K562 (cell line): Measurements from ENCODE around the gene PCSK6. TPM values are rescaled to one million over a fixed set of nuclear protein-coding genes. Genes with fewer than 3 reads are reported as not detected.

Experiments
- ATAC-seq: fragments of 200-7000 bp; cut with Tn5 transposase; 3 replicates; pipeline ENCODE4 v1.9.1; 2020; ENCODE audit warnings: moderate library complexity
- BruUV-seq: library from RNA; stranded (reverse); fragments of 400-500 nt; replicated peaks from 2 replicates; lab custom pipeline; 2021; lab: Mats Ljungman, UMichigan
- CTCF ChIA-PET: fragments of 300-600 bp; formaldehyde crosslinking; extraction: SDS; loops from one replicate; lab custom pipeline; 2021; ENCODE audit warnings: low intra/inter-chr PET ratio; lab: Yijun Ruan, JAX
- POLR2A ChIA-PET: fragments of 300-600, 350-650 bp; sonication (Branson Sonifier 250); formaldehyde crosslinking; extraction: SDS; loops from one replicate; lab custom pipeline; 2021; ENCODE audit warnings: antibody characterized with exemption, inconsistent platforms; lab: Yijun Ruan, JAX
- DNase-seq, 4 experiments: peaks; one replicate each; pipeline versions ENCODE4 v3.0.0 to v3.0.0-alpha.2; 2011 to 2018; ENCODE audit warnings: low spot score in 3 of 4, mixed read lengths in 3 of 4; ENCODE audit errors: extremely low read depth in 1 of 4
- FAIRE-seq: peaks from 2 replicates; lab custom pipeline; 2011; peaks lifted over from hg19 to GRCh38; lab: Jason Lieb, UNC
- H2AFZ ChIP-seq: 2 replicates; pipeline ENCODE4 v1.6.0; 2011; ENCODE audit warnings: low read depth, low read length, control low read depth, inconsistent platforms
- H3K27ac ChIP-seq: fragments of 200-600 bp; 3 replicates; pipeline ENCODE4 v1.8.0; 2011; ENCODE audit warnings: low read depth, mild to moderate bottlenecking, control low read depth, inconsistent platforms, low read length, moderate library complexity, mixed read lengths; ENCODE audit errors: extremely low read depth
- H3K27me3 ChIP-seq, 2 experiments: fragments of 300-600 bp in 1 of 2; 2 replicates in 1 of 2; 3 replicates in 1 of 2; pipeline versions ENCODE4 v1.6.0 to v1.8.0; 2011; ENCODE audit warnings: inconsistent platforms in 2 of 2, low read length in 2 of 2, mild to moderate bottlenecking in 1 of 2, mixed read lengths in 1 of 2, moderate library complexity in 1 of 2; ENCODE audit not compliant: control insufficient read depth in 2 of 2, insufficient read depth in 2 of 2
- H3K36me3 ChIP-seq: fragments of 300-600 bp; 3 replicates; pipeline ENCODE4 v1.8.0; 2011; ENCODE audit warnings: mild to moderate bottlenecking, low read length, inconsistent platforms; ENCODE audit not compliant: control insufficient read depth, insufficient read depth
- H3K4me1 ChIP-seq, 2 experiments: fragments of 200-600 bp in 1 of 2; replicated peaks in 1 of 2; 2 replicates in 1 of 2; 3 replicates in 1 of 2; pipeline versions ENCODE4 v1.5.1 to v1.8.0; 2011; ENCODE audit warnings: inconsistent platforms in 2 of 2, low read length in 2 of 2, mild to moderate bottlenecking in 1 of 2, mixed read lengths in 1 of 2, moderate library complexity in 1 of 2; ENCODE audit not compliant: control insufficient read depth in 2 of 2, insufficient read depth in 2 of 2
- H3K4me2 ChIP-seq: 2 replicates; pipeline ENCODE4 v1.6.1; 2011; ENCODE audit warnings: low read length, control low read depth, inconsistent platforms, mixed read lengths; ENCODE audit not compliant: insufficient read depth
- H3K4me3 ChIP-seq: fragments of 200-600 bp; sonication (generic), shearing (Covaris generic); 2 replicates; pipeline ENCODE4 v1.5.1; 2016; ENCODE audit warnings: control low read depth, inconsistent platforms
- H3K79me2 ChIP-seq: fragments of 200-600 bp; 3 replicates; pipeline ENCODE4 v1.8.0; 2011; ENCODE audit warnings: low read length, inconsistent platforms; ENCODE audit not compliant: control insufficient read depth, insufficient read depth
- H3K9ac ChIP-seq, 2 experiments: 2 replicates each; pipeline versions ENCODE4 v1.6.0 to v1.6.1; 2011; ENCODE audit warnings: low read depth in 2 of 2, low read length in 2 of 2, control low read depth in 1 of 2, inconsistent platforms in 1 of 2, mild to moderate bottlenecking in 1 of 2, mixed read lengths in 1 of 2; ENCODE audit not compliant: insufficient read depth in 1 of 2
- H3K9me1 ChIP-seq: one replicate; pipeline ENCODE4 v1.6.0; 2011; ENCODE audit warnings: inconsistent platforms, mild to moderate bottlenecking, low read length, moderate library complexity; ENCODE audit not compliant: control insufficient read depth, insufficient read depth
- H3K9me3 ChIP-seq: replicated peaks from 2 replicates; pipeline ENCODE4 v1.5.1; 2011; ENCODE audit warnings: low read depth, low read length, inconsistent platforms; ENCODE audit not compliant: control insufficient read depth, insufficient read depth
- H4K20me1 ChIP-seq: replicated peaks from 2 replicates; pipeline ENCODE4 v1.6.1; 2011; ENCODE audit warnings: low read length, inconsistent platforms, mixed read lengths; ENCODE audit not compliant: control insufficient read depth, insufficient read depth
- ARHGAP35 ChIP-seq: fragments of 450-650 bp; IDR thresholded peaks from 2 replicates; pipeline ENCODE4 v1.6.1; 2018; ENCODE audit not compliant: partially characterized antibody
- BCLAF1 ChIP-seq, 2 experiments: fragments of 450-650 bp in 1 of 2; IDR thresholded peaks; 2 replicates each; pipeline ENCODE4 v1.6.1; 2011 to 2017; ENCODE audit warnings: low read depth in 2 of 2, antibody characterized with exemption in 1 of 2, borderline replicate concordance in 1 of 2, low read length in 1 of 2, mild to moderate bottlenecking in 1 of 2, mixed read lengths in 1 of 2; ENCODE audit not compliant: control insufficient read depth in 1 of 2
- CTCFL ChIP-seq: IDR thresholded peaks from 2 replicates; pipeline ENCODE4 v1.6.1; 2011; ENCODE audit warnings: borderline replicate concordance, low read depth, mild to moderate bottlenecking, moderate library complexity, low read length; ENCODE audit not compliant: insufficient read depth, poor library complexity, severe bottlenecking
- MYNN ChIP-seq, 2 experiments: sonication (generic); formaldehyde crosslinking in 1 of 2; IDR thresholded peaks; 2 replicates each; pipeline versions ENCODE4 v1.5.0 to v1.6.1; 2016 to 2020; ENCODE audit warnings: antibody characterized with exemption in 1 of 2, missing genetic modification reagents in 1 of 2
- NR3C1 ChIP-seq: sonication (generic); formaldehyde crosslinking; IDR thresholded peaks from 2 replicates; pipeline ENCODE4 v1.8.1; 2022; ENCODE audit warnings: missing genetic modification reagents
- SAFB2 ChIP-seq: fragments of 200-400 bp; formaldehyde crosslinking; IDR thresholded peaks from 2 replicates; pipeline ENCODE4 v1.6.1; 2018; ENCODE audit warnings: borderline replicate concordance, low read length, low read depth, moderate library complexity; ENCODE audit not compliant: severe bottlenecking
- STAG1 ChIP-seq: sonication (generic); formaldehyde crosslinking; IDR thresholded peaks from 2 replicates; pipeline ENCODE4 v1.5.0; 2020; ENCODE audit warnings: missing genetic modification reagents, borderline replicate concordance
- TRIM24 ChIP-seq, 2 experiments: fragments of 450-650 bp; IDR thresholded peaks; 2 replicates each; pipeline ENCODE4 v1.6.1; 2016
- ZMIZ1 ChIP-seq, 2 experiments: fragments of 150-350 bp in 1 of 2; IDR thresholded peaks; 2 replicates each; pipeline ENCODE4 v1.6.1; 2012 to 2016; ENCODE audit warnings: low read depth in 2 of 2, low read length in 2 of 2, mild to moderate bottlenecking in 1 of 2, moderate library complexity in 1 of 2
- WGBS: fragments of 100-300 bp; shearing (Covaris generic); methylation state at CpG from one replicate; pipeline ENCODE4 v1.1.6; 2016; ENCODE audit warnings: low coverage, mixed read lengths; ENCODE audit not compliant: insufficient coverage; ENCODE audit errors: missing lambda C conversion rate; 5-methylcytosine and 5-hydroxymethylcytosine counted together
- in situ Hi-C: fragments of 300-500 bp; cut with MboI; formaldehyde crosslinking; loops from 4 replicates; pipeline ENCODE4 v1.15.0; 2018; ENCODE audit warnings: inconsistent platforms, mixed read lengths
- intact Hi-C: fragments of 100-400 bp; cut with micrococcal nuclease; formaldehyde crosslinking; loops from 2 replicates; pipeline ENCODE4 v1.14.2; 2022
- polyA plus RNA-seq, 8 experiments: library from polyadenylated mRNA; depleted of rRNA in 4 of 8; stranded (reverse) in 5 of 8; unstranded in 3 of 8; fragments of >200 nt; fragmentation: Nextera tagmentation in 2 of 8; fragmentation: Illumina TruSeq in 1 of 8; extraction: Ambion mirVana in 2 of 8; extraction: Trizol in 1 of 8; gene quantifications; 2 replicates each; pipeline versions ENCODE4 v1.2.1 to v1.2.3, GENCODE V29; 2011 to 2014; ENCODE audit warnings: inconsistent platforms in 1 of 8, missing spikeins in 1 of 8
- total RNA-seq, 7 experiments: library from RNA; depleted of rRNA in 6 of 7; stranded (reverse); fragments of >200 nt in 6 of 7; fragmentation: Illumina TruSeq in 2 of 7; extraction: Trizol in 2 of 7; gene quantifications; 2 replicates each; pipeline versions ENCODE4 v1.2.1 to v1.2.3, GENCODE V29; 2011 to 2021; ENCODE audit warnings: low replicate concordance in 1 of 7

PCSK6 gene
- total and polyA plus RNA-seq, 9 of the 15 experiments (the other 6 are each of a cell fraction or from before 2014, with no cell fraction given) = 2.2 to 32.6 (median 14.5) TPM

- TF ChIP-seq ZMIZ1 (IDR thresholded peaks at IDR 0.05; ENCODE audit: low read depth in 2 of 2, low read length in 2 of 2) (no peak), NR3C1 (CRISPR knock-in tag) (no peak)
- TF ChIP-seq, all 486 proteins: peak for 0
These were observed 78.4 kb downstream of the PCSK6 start (continued) for GRCh38 chr15:101411085-101411484.

- Histone ChIP-seq H3K4me1 (no peaks in the 10 kb centered on the region), H3K27ac (no peak overlapping the region), H3K4me2 (no peak overlapping the region), H3K27me3 (peaks cover 0 to 10% of the 10 kb centered on the region in 2 experiments; a peak in 3 of 5 replicates), H3K9me1 (no peaks in the 10 kb centered on the region), H2AFZ (no peak overlapping the region), H3K9me3 (no peaks in the 10 kb centered on the region), H4K20me1 (no peaks in the 10 kb centered on the region), H3K36me3 (peaks cover 14% of the 10 kb centered on the region; the same call in 1 of the 3 replicates), H3K79me2 (no peaks in the 10 kb centered on the region), H3K4me3 (no peak overlapping the region), H3K9ac (no peak overlapping the region)
- in situ Hi-C loops = no loop called here
- FAIRE-seq = no peak
- DNase-seq = no peak
- no peak for ATAC-seq
- BruUV-seq = no TSS peak
- 45% methylated on average over 7 of the region's 7 CpGs for WGBS
- ChIA-PET POLR2A (interaction anchor here (0.6 to 1.0 kb wide), 3 partner anchors 17 to 151 kb away, joined by 3 read pairs; no protein-coding TSS in a partner anchor), CTCF (no interaction called here)
- intact Hi-C loops = no loop called here
- TF ChIP-seq ARHGAP35 (no peak), TRIM24 (IDR thresholded peaks at IDR 0.05) (no peak), CTCFL (no peak), BCLAF1 (IDR thresholded peaks at IDR 0.05; ENCODE audit: borderline replicate concordance in 1 of 2, control insufficient read depth in 1 of 2, low read depth in 2 of 2, low read length in 1 of 2) (no peak), SAFB2 (no peak), STAG1 (CRISPR knock-in tag) (no peak), MYNN (IDR thresholded peaks at IDR 0.05) (no peak), MYNN (CRISPR knock-in tag; IDR thresholded peaks at IDR 0.05) (no peak)
These were observed 78.9 kb downstream of the PCSK6 start for GRCh38 chr15:101410612-101411011.
